GM21737 (cell line): ENCODE results near the gene DLK2.
"Not testable (repeated sequence)": the region's sequence is repeated elsewhere in the genome, so short reads cannot be mapped to it uniquely, and the experiment has no call there.

Experiments
- ATAC-seq: cut with Tn5 transposase; IDR thresholded peaks from one replicate; pipeline ENCODE4 v1.9.1; 2021; ENCODE audit warnings: mild to moderate bottlenecking, moderate library complexity; ENCODE audit not compliant: unreplicated experiment

DLK2 gene, protein sequence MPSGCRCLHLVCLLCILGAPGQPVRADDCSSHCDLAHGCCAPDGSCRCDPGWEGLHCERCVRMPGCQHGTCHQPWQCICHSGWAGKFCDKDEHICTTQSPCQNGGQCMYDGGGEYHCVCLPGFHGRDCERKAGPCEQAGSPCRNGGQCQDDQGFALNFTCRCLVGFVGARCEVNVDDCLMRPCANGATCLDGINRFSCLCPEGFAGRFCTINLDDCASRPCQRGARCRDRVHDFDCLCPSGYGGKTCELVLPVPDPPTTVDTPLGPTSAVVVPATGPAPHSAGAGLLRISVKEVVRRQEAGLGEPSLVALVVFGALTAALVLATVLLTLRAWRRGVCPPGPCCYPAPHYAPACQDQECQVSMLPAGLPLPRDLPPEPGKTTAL

DNA sequence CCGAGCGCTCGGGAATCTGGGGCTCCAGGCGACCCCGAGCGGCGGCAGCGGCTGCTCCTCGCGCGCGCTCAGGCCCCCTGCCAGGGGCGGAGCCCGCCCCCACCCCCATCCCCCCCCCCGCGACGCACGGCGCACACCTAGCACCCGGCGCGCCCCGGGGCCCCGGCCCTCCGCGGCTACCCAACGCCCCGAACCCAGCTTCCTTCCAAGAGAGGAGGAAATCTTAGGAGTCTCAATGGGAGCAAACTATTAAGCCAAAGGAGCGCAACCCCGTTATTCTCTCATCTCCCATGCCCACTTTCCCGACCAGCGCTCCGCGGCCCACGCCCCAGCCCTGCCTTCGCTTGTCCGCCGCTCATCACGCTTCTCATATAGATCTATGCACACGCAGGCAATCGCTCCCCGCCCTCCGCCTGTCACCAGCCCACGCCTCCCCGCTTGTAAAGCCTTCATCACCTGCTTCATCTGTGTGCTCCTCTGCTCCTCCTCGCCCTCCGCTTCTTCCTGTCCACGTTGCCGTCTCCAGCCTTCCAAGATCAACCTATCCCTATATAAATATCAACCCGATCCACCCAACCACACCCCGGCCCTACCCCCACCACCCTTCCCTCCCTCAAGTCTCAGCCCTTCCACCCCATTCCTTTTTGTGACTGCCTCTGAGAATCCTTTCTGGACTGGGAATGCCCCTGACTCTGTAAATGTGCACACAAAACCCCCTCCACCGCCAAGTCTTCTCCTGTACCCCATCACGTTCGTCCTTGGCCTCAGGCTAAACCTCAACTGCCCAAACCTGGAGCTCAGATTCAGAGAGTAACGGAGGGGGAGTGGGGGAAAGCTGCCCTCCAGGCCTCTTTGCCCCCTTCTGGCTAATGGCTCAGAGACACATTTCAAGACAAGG, at the start of gene DLK2:
TSS of gene DLK2 (minus strand) at position 18 of the 898 bp plus-strand sequence. CDS start 723 bp downstream, outside the sequence.
- no peak for ATAC-seq

DNA sequence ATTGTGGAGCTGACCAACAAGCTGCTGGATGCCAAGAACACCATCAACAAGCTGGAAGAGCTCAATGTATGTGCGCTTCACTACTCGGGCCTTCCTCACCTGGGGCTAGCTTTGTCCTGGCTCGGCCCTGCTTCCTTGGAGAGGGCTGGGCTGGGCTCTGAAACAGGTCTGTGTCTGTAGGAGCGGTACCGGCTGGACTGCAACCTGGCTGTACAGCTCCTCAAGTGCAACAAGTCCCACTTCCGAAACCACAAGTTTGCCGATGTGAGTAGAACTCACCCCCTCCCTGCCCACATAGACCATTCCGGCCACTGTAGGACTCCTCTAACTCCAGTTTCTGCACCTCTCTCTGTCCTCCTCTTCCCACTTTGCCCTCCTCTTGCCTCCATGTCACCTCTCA, 48.1 kb upstream of the DLK2 start:
- no peak for ATAC-seq

DNA sequence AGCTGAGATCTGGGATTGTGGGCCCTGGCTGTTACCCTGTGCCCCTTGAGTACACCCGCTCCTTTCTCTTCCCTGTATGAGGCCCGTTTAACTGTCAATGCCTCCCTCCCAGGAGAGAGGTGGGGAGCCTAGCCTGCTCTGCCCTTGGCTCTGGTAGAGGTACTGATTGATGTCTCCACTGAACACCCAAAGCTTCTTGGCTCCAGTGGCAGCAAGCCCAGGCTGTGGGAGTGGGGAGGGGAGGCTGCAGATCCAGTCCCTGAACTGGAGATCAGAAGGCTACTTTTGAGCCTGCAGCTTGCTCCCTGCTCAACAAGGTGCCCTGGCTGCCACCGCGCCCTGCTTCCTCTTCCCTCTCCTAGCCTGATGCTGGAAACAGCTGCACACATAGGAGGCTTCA, 47.3 kb upstream of the DLK2 start:
- no peak for ATAC-seq

DNA sequence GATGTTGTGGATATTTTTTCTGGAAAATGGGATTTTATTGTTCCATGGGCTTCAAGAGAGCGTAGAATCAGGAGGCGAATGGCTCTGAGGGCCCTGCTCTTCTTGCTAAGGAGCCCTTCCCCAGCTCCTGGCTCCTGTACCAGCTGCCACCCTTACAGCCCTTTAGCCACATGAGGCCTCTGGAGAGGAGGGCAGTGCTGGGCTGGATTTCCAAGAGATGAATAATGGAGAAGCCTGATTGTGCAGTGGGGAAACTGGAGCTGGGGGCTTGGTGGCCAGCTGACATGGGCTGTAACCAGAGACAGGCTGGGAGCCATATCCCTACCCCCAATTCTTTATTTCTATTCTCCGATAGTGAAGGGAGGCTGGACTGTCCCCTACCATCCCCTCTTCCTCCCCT, 45.6 kb upstream of the DLK2 start:
- no peak for ATAC-seq

DNA sequence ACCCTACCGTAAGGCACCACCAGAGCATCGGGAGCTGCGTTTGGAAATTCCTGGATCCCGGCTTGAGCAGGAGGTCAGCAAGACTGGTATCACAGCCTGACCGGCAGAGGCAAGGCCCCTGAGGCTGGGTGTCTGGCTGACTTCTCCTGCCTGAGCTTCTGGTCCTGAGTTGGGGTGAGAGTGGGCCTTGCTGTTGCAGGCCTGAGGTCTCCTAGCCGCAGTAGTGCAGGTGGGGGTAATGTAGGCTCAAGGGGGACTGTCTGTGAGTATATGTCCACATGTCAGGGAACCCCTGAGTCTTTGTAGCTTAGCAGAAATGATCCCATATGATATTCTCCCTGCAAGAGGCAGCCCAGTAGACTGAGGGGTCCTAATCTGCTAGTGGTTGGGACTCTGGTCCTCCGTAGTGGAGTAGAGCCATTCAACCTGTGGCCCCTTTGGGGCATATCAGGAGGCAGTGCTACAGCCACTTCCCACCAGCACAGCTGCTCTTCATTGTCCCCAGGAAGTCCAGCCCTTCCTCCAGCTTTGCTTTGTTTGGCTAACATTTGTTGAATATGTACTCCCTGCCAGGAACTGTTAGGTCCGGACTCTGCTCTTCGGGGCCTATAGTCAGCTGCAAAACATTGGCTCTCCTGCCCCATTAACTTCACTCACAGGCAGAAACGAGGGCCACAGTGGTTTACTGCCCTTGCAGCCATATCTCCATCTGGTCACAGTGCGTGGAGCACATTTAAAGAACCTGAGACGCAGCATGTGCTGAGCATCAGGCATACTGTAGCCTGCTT, 43.9 kb upstream of the DLK2 start:
- ATAC-seq, result no peak

DNA sequence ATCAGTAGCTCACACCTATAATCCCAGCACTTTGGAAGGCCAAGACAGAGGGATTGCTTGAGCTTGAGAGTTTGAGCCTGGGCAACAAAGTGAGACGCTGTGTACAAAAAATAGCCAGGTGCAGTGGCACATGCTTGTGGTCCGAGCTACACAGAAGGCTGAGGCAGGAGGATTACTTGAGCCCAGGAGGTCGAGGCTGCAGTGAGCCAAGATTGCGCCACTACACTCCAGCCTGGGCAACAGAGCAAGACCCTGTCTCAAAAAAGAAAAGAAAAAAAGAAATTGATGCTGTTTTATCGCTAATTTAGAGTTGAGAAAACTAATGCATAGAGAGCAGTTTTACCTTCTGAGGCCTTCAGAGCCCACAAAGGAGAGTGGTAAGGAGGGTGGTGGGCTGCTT, 42.9 kb upstream of the DLK2 start:
- not testable (repeated sequence) for ATAC-seq

DNA sequence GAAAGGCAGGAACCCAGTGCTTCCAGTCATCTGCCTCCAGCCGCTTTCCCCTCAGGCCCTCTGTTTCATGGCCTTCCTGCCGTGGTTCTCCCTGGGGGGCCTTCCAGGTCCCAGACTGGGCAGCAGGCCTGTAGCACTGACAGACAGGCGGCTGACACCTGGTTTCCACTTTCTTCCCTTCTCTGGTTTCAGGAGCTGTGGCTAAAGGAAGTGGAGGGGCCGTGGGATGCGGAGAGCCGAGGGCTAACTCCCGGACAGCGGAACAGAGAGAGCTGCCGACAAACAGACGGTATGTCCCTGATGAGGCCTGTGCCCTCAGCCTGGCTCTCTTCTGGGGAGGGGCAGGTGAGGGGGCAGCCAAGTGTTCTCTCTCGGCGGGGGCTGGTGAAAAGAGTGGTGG, 42.3 kb upstream of the DLK2 start:
- ATAC-seq, result no peak

DNA sequence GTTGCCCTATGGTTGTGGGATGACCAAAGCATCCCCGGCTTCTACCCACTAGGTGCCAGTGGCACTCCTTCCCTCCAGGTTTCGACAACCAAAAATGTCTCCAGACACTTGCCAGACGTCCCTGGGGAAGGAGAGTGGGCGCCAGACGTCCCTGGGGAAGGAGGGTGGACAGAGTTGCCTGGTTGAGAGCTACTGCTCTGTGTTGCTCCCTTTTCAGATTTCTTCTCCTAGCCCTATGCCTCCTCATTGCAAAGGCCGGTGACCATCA, 41.7 kb upstream of the DLK2 start:
- no peak for ATAC-seq

DNA sequence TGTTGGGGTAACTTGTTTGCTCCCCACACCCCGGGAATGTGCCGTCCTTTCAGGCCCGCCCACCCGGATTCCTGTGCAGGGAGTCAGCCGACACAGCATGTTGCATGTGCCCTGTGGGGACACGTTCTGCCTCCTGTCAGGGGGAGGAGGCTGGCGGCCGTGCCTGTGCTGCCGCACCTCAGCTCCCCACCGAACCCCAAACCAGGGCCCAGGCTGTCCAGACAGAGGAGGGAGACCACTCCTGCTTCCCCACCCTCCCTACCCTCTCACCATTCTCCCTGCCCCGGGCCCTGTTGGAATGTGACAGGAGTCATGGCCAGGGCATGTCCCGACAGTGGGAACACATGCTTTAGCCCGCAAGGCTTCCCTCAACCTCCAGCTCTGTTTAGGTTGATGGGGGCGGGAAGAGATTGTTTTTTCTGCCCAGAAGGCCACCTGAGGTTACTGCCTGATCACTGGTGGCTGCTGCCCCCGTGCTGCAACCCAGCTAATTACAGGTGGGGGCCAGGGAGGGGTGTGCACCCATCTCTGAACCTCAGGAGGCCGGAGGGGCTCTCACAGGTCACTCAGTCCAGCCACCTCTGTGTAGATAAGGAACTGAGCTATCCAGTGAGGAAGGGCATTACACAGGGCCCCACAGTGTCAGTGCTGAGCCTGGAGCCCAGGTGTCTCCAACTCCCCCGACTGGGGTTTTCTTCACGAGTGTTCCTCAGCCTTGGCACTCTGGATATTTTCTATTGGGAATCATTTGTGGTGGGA, 41.2 kb upstream of the DLK2 start:
- no peak for ATAC-seq

DNA sequence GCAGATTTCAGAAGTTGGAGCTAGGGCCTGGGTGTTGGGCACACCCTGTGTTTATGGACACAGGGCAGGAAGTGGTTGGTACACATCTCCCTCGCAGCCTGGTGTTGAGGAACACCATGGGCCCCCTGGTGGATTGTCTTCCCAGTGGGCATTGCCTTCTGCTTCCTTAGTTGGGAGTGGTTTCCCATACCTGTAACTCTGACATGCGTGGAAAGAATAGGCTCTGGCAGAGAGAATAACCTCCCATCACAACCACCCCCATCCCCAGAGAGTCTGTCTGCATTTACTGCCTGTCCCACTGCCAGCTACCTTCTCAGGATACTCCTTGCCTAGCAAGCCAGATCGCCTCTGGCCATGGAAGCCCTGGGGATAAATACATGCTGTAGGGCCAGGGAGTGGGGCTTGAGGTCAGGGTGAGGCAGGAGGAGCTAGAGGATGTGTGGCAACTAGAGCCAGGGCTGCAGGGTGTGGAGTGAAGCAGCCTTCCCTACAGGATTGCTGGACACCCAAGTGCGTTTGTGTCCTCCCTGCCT, 40.1 kb upstream of the DLK2 start:
- ATAC-seq, result no peak

DNA sequence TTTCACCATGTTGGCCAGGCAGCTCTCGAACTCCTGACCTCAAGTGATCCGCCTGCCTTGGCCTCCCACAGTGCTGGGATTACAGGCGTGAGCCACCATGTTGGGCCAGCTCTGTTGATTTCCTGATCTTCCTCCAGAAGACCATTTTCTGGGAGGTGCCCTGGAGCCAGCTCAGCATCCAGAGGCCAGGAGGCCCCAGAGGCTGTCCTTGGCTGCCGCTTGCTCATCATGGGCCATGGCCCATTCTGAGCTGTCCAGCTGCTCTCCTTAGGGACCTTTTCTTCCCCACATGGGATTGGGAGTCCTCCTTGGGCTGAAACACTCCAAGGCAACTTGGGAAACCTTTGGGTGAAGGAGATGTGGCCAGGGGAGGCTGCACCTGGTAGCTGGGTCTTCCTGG, 39.4 kb upstream of the DLK2 start:
- ATAC-seq, result no peak

DNA sequence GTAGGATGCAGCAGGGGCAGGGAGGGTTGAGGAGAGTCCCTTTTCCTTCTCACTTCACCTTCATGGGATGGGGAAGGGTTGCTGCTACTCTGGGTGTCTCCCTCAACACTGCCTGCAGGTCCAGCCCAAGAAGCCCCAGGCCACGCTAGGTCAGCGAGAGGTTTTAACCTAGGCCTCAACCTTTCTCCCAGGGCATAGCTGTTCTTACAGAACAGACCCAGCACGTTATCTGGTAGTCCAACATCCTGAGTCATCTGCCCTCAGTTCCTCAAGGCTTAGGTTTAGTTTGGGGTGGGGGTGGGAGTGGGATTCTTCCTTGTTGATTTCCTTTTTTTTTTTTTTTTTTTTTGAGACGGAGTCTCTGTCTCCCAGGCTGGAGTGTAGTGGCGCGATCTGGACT, 39.0 kb upstream of the DLK2 start:
- ATAC-seq, result no peak

DNA sequence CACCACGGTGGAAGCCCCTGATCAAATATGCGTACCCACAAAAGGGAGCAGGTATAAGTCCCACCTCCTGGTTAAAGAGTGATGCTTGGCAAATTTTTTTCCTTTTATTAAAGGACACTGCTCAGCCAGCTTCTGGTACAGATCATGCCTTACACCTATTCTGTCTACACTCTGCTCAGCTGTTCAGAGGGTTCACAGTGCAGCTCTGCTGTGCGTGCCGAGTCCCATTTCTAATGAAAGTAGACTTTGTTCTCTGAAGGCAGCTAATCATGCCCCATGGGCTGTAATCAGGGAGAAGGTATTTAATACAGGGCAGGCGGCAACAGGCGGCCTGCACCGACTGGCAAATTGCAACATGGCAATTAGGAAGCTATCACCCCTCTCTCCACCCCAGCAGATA, 38.5 kb upstream of the DLK2 start:
- ATAC-seq, result no peak

DNA sequence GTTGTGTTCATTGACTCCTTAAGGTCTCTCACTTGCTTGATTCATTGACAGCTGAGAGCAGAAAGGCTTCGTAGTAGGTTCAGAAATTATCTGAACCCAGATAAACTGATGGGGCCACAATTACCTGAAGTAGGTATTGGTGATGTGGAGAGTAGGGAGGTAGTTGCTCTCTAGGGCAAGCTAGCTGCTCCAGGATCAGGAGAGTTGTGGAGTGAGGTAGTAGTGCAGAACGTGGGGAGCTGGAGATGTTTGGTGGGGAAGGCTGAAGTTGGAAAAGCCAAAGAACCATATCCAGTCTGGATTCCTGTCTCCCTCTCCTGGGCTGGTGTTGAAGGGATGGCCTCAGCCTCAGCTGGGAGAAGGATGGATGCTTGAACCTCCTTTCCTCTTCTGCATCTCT, 37.9 kb upstream of the DLK2 start:
- ATAC-seq, result no peak

DNA sequence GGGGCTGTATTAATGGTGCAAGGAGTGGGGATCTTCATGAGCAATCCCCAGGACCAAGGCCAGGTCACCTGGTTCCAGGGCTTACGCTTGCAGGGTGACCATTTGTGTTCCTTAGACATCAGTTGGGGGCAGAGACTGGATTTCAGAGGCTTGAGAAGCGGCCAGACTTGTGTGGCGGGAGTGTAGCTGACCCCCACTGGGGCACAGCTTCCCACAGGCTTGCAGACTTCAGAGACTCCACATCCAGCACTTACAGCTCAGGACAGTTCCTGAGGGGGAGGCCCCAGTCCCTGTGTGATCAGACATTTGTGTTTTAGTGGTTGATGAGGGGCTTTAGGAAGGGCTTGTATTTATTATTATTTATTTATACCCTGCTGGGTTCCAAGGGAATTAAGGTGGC, 37.3 kb upstream of the DLK2 start:
- no peak for ATAC-seq

DNA sequence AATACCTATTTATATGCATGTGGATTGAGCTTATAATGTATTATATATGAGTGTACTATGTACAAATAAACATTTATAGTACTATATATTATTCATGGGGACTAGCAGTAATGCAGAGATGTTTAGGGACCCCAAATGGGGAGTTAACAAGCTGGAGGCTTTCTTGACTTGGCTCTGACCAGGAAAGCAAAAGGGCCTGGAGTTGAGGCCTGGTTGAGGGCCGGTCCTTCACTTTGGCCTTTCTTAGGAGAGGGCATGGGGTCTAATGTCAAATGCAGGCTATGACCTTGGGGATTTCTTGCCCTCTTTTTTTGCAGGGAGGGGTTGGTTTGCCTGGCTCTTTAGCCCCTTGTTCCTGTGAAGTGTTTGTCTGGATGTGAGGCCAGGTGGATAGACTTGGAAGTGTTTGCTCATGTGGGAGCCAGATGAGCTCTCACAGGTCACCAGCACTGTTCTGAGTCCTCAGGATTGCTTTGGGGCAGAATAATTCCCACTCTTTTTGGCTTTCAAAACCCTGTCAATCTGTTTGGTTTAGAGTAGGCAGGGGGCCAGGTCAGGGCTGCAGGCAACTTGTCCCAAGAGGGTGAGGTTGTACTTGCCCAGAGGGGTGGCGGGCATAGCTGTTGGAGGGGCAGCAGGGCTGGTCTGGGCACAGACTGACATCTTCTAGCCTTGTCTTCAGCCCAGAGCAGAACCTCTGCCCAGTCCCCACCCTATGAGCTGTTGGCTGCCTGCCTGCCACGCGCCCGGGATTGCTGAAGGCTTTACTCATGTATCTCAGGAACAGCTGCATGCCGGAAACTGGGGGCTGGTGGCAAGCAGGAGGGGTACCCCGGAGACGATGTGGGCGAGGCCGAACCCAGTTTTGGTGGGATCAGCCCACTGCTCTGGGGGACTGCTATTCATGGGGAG, 36.7 kb upstream of the DLK2 start:
- no peak for ATAC-seq

DNA sequence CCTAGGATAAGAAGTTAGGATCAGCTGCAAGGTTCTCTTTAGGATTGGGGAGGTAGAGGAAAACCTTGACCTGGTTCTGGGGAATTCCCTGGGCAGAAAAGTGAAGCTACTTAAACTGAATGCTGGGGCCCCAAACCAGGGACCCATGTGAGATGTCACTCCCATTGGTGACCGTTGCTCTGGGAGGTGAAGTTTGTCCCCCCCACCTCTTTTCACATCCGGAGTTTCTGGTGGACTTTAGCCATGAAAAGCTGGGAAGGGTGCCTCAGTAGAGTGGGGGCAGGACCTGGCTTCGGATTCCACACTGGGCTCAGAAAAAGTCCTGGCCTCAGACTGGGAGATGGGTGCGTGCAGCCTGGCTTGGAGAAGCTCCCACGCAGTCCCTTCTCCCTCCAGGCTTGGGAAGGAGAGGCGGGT, 35.2 kb upstream of the DLK2 start:
- no peak for ATAC-seq

DNA sequence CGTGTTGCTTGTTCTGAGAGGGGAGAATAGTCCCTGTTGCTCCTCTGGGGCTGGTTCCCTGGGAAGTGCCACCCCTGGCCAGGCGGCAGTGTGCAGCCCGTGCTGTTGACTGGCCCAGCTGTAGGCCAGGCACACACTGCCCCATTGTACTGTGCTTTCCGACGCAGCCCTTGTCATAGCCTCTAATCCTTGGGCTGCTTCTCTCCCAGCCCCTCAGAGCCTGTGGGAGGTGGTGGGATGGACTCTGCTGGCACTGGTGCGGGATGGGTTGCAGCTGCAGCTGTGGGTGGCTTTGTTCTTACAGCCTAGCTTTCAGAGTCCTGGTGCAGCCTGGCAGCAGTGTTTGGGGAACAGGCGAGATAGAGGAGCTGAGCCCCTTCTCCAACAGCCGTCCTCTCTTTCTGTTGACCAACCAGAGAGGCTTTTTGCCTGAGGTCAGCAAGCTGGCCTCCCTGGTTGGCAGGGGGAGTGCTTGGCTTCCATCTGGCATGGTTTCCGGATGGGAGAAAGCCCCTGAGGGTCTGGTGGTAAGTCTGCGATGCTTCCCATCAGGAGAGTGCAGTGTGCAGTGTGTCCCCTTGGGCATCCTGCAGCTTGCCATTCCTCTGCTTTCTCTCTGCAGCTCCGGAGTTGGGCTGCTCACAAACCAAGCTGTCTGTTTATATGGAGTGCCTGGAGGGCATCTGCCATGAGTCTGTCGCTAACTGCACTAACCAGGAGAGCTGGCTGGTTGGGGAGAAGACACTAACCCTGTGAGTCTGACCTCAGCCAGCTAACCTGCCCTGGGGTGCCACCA, 34.1 kb upstream of the DLK2 start:
- ATAC-seq, result no peak
